Heart left ventricle (tissue), 16 donors: ENCODE measurements around the gene PRR5L. TPM values are rescaled to one million over a fixed set of nuclear protein-coding genes. Genes with fewer than 3 reads are reported as not detected.

ENCODE experiments used
- ATAC-seq, 4 donors: fragments of 200-7000 bp; cut with Tn5 transposase; one replicate each; pipeline ENCODE4 v1.9.1; 2020 to 2022; ENCODE audit warnings: moderate library complexity in 4 of 4, mild to moderate bottlenecking in 3 of 4, moderate number of reproducible peaks in 1 of 4
- DNase-seq, 5 donors: peaks; one replicate each; pipeline ENCODE4 v3.0.0-alpha.2; 2020
- H3K27ac ChIP-seq, 12 donors: fragments of 200-600 bp; sonication (generic) in 4 of 12; one replicate each; pipeline versions ENCODE4 v1.5.0 to v1.8.0; 2016 to 2022; ENCODE audit warnings: mild to moderate bottlenecking in 2 of 12
- H3K27me3 ChIP-seq, 9 donors: fragments of 200-600 bp; sonication (generic) in 2 of 9; one replicate each; pipeline versions ENCODE4 v1.5.1 to v1.8.0; 2016 to 2022; ENCODE audit warnings: mild to moderate bottlenecking in 3 of 9
- H3K36me3 ChIP-seq, 9 donors: fragments of 200-600 bp; sonication (generic) in 2 of 9; one replicate each; pipeline versions ENCODE4 v1.5.0 to v1.8.0; 2018 to 2022; ENCODE audit warnings: mild to moderate bottlenecking in 2 of 9
- H3K4me1 ChIP-seq, 12 donors: fragments of 200-600 bp; sonication (generic) in 4 of 12; one replicate each; pipeline versions ENCODE4 v1.5.0 to v1.8.0; 2016 to 2022; ENCODE audit warnings: mild to moderate bottlenecking in 3 of 12
- H3K4me3 ChIP-seq, 12 donors: fragments of 200-600 bp; sonication (generic) in 4 of 12; one replicate each; pipeline versions ENCODE4 v1.5.0 to v1.8.0; 2017 to 2022; ENCODE audit warnings: mild to moderate bottlenecking in 9 of 12, moderate library complexity in 4 of 12
- H3K9me3 ChIP-seq, 12 donors: fragments of 200-600 bp; sonication (generic) in 4 of 12; one replicate each; pipeline versions ENCODE4 v1.5.0 to v1.8.0; 2016 to 2022; ENCODE audit warnings: mild to moderate bottlenecking in 1 of 12
- CTCF ChIP-seq, 12 donors: fragments of 200-600 bp; sonication (generic) in 4 of 12; IDR thresholded peaks; one replicate each; pipeline versions ENCODE4 v1.5.0 to v1.8.0; 2018 to 2022; ENCODE audit warnings: antibody characterized with exemption in 12 of 12, mild to moderate bottlenecking in 5 of 12
- POLR2A ChIP-seq, 2 donors: fragments of 450-650 bp; IDR thresholded peaks; one replicate each; pipeline ENCODE4 v1.6.1; 2017; ENCODE audit warnings: antibody characterized with exemption in 2 of 2, mild to moderate bottlenecking in 2 of 2, moderate library complexity in 2 of 2
- WGBS, 4 donors: extraction: QIAGEN DNeasy Blood & Tissue Kit in 2 of 4; methylation state at CpG; one replicate each; pipeline versions ENCODE4 v1.1.5 to v1.1.7; 2013 to 2018; 5-methylcytosine and 5-hydroxymethylcytosine counted together
- intact Hi-C, 10 donors: fragments of 100-400 bp; cut with DNase I; formaldehyde crosslinking; loops; one replicate each; pipeline versions ENCODE4 v1.11.1 to v1.14.2; 2022
- polyA plus RNA-seq, 2 donors: library from polyadenylated mRNA; stranded (reverse); fragments of 200-250 nt; gene quantifications; one replicate each; pipeline ENCODE4 v1.2.3, GENCODE V29; 2013
- total RNA-seq, 9 donors: library from RNA; depleted of rRNA in 2 of 9; stranded (reverse); fragments of >200 nt in 2 of 9; fragmentation: NEBNext Ultra II Directional in 3 of 9; extraction: Animal tissue kit (Norgen Biotek cat#: 25700) in 3 of 9; gene quantifications; one replicate each; pipeline versions ENCODE4 v1.1.0 to v1.2.4, GENCODE V29; 2016 to 2023
- donor health status: ischemic (EF 13 %, LVEDD 7.1; RV severe dilation, severe dysfunction).
- donor health status: healthy with polysubstance abuse.
- donor health status: DM: no; HTN: yes; CAD: no.
- donor health status: DM: no; HTN: no; CAD: no.
- donor health status: ischemic (EF 25% LVEDD 6.9; RV normal size, moderate dysfunction).
- donor health status: ischemic (EF 25% LVEDD 5.7; RV mildly dilated, moderate dysfunction).
- donor health status: healthy.
- donor health status: DM: yes; HTN: yes; CAD: no.
- donor health status: ischemic (EF 35%, LVEDD 5.7; RV mildly dilated, moderate dysfunction).
- donor health status: nonischemic (EF 11% LVEDD 7.7; RV severe dilation, severe dysfunction).
- donor health status: DM: yes; HTN: yes; CAD: no.
- donor health status: PGD.
- donor health status: ischemic (EF 29% LVEDD 5.4; RV normal size, mild dysfunction).
- donor health status: nonischemic (EF 23%, LVEDD 6.1; RV moderate dilation, normal function).

Gene PRR5L
- total and polyA plus RNA-seq, 11 donors, result 0.61 to 17.8 (median 3.1) TPM

- no peak overlapping the region for H3K4me3 ChIP-seq
- H3K36me3 ChIP-seq, result peaks cover 0 to 80% (median 4%) of the 10 kb centered on the region in 9 donors
- no peak for DNase-seq
- ATAC-seq, result no peak
- H3K27ac ChIP-seq, result no peak overlapping the region
- TF ChIP-seq CTCF (IDR thresholded peaks at IDR 0.05) (no peak), POLR2A (IDR thresholded peaks at IDR 0.05) (no peak)
- no peaks in the 10 kb centered on the region for H3K27me3 ChIP-seq
- H3K9me3 ChIP-seq, result no peaks in the 10 kb centered on the region
- intact Hi-C loops, result no loop called here
- 81 to 96% (median 93%) methylated on average over 1 of the region's 1 CpG for WGBS, 4 donors
- H3K4me1 ChIP-seq, result peaks cover 0 to 50% (median 13%) of the 10 kb centered on the region in 12 donors
These were observed 107.6 kb downstream of the PRR5L start for GRCh38 chr11:36403661-36404060.

- Histone ChIP-seq H3K4me1 (peaks cover 0 to 62% (median 25%) of the 10 kb centered on the region in 12 donors), H3K27me3 (no peaks in the 10 kb centered on the region), H3K36me3 (peaks cover 0 to 68% (median 4%) of the 10 kb centered on the region in 9 donors), H3K9me3 (no peaks in the 10 kb centered on the region), H3K27ac (no peak overlapping the region), H3K4me3 (no peak overlapping the region)
- 79 to 93% (median 88%) methylated on average over 3 of the region's 3 CpGs for WGBS, 4 donors
- TF ChIP-seq POLR2A (IDR thresholded peaks at IDR 0.05) (no peak), CTCF (IDR thresholded peaks at IDR 0.05) (no peak)
- DNase-seq (no peak), ATAC-seq (no peak)
- intact Hi-C loops, result no loop called here
These were observed 108.7 kb downstream of the PRR5L start for GRCh38 chr11:36404831-36405230.

GRCh38 chr11:36405585-36406367 lies 109.7 kb downstream of the PRR5L start:
- intact Hi-C loops, result no loop called here
- no peaks in the 10 kb centered on the region for H3K27me3 ChIP-seq
- no peak for TF ChIP-seq CTCF (IDR thresholded peaks at IDR 0.05)
- no peak for TF ChIP-seq POLR2A (IDR thresholded peaks at IDR 0.05)
- H3K36me3 ChIP-seq, result peaks cover 0 to 59% (median 4%) of the 10 kb centered on the region in 9 donors
- H3K4me1 ChIP-seq, result peaks cover 0 to 62% (median 29%) of the 10 kb centered on the region in 12 donors
- no peak overlapping the region for H3K27ac ChIP-seq
- no peak for DNase-seq
- WGBS, 4 donors, result 62 to 76% (median 67%) methylated on average over 5 of the region's 5 CpGs
- no peaks in the 10 kb centered on the region for H3K9me3 ChIP-seq
- no peak overlapping the region for H3K4me3 ChIP-seq
- ATAC-seq, result no peak

- intact Hi-C loops, result no loop called here
- H3K4me3 ChIP-seq, result no peak overlapping the region
- ATAC-seq (no peak), DNase-seq (no peak)
- TF ChIP-seq POLR2A (IDR thresholded peaks at IDR 0.05) (no peak), CTCF (IDR thresholded peaks at IDR 0.05) (no peak)
- H3K27me3 ChIP-seq, result no peaks in the 10 kb centered on the region
- no peaks in the 10 kb centered on the region for H3K9me3 ChIP-seq
- H3K36me3 ChIP-seq, result peaks cover 0 to 50% (median 0%) of the 10 kb centered on the region in 9 donors
- peak overlapping the region in 3 of 12 donors; percentile 1 to 71 (median 22) for H3K27ac ChIP-seq
- H3K4me1 ChIP-seq, result peaks cover 0 to 72% (median 33%) of the 10 kb centered on the region in 12 donors
These were observed 111.3 kb downstream of the PRR5L start for GRCh38 chr11:36407356-36407755.
